Activated gamma-delta T cell (primary cell): ENCODE results near the gene LCORL.
"Not testable (repeated sequence)": the region's sequence is repeated elsewhere in the genome, so short reads cannot be mapped to it uniquely, and the experiment has no call there.

ENCODE experiments used
- DNase-seq: peaks from one replicate; lab custom pipeline; 2025; lab: John Stamatoyannopoulos, UW

LCORL gene

DNA sequence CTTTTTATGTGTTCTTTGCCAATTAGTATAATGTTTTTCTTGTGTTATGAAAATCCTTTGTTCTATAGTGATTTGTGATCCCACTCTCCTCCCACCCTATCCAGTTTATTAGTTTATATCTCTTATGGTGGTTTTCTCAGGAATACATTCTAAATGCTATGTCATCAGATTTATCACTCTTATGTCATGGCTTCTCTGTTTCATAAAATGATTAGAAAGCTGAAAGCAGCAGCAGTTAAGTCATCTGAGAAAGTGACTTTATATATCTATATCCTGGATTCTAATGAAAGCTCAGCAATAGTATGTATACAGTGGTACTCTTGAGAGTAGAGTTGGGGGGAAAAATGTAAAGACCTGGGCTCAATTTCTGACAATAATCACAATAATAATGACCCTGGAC is 169.6 kb downstream of the LCORL start:
- no peak for DNase-seq

DNA sequence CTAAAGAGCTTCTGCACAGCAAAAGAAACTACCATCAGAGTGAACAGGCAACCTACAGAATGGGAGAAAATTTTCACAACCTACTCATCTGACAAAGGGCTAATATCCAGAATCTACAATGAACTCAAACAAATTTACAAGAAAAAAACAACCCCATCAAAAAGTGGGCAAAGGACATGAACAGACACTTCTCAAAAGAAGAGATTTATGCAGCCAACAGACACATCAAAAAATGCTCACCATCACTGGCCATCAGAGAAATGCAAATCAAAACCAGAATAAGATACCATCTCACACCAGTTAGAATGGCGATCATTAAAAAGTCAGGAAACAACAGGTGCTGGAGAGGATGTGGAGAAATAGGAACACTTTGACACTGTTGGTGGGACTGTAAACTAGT is 171.3 kb downstream of the LCORL start:
- DNase-seq: not testable (repeated sequence)

DNA sequence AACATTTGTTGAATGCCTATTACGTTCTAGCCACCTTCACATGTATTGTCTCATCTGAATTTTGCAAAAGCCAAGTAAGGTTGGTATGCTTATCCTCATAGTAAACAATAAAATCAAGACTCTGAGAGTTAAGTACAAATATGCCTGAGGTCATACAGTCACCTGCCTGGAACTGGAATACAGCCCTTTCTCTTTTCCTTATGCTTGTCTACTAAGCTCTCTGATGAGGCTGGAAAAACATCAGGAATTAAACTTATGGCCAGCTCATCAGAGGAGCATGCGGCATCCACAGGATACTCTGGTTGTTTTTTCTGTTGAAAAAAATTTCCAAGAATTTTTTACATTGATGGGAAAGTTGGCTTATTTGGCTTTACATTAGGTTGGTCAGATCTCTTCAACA is 175.3 kb downstream of the LCORL start:
- no peak for DNase-seq

DNA sequence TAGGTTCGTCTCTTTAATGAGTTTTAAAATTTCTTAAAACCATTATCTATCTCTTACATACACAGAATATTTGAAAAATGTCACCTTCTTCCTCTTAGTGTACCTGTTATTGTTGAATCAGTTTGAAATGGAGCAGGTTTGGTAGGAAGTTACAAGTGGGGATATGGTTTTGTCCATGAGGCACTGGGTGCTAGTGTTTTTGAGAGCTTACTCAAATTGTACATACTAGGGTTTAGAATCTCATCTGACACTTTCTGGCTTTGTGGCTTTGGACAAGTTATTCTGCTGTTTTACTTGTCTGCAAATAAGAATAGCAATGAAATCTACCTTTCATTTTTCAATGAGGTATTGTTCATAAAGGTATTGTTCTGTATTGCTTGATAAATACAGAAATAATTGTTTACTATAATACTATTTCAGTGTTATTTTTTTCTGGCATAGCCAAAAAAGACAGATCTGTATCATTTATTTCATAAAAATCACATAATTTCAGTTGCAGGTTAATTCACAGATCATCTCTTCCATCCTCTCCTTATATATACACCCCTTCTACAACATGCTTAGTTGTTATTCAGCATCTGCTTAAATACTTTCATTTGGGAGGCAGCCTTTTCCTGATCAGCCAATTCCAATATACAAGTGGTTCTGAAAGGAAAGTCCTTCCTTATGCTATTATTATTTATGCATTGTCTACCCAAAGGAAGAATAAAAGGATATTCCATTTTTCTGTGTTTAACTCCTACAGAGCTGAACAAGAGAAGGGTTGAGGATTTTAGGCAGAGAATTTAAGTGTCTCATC is 197.5 kb downstream of the LCORL start:
- no peak for DNase-seq

DNA sequence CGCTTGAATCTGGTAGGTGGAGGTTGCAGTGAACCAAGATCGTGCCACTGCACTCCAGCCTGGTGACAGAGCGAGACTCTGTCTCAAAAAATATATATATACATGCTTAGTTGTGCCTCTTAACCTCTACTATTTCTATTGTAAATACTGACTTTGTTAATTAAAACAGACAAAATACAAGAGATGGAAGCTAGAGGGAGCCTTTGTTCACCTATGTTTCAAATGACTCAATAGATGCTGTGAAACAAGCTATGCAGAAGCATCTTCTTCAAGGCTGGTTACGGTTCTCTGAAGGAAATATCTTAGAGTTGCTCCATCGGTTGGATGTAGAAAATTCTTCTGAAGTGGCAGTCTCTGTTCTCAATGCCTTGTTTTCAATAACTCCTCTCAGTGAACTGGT is 204.5 kb downstream of the LCORL start:
- no peak for DNase-seq

DNA sequence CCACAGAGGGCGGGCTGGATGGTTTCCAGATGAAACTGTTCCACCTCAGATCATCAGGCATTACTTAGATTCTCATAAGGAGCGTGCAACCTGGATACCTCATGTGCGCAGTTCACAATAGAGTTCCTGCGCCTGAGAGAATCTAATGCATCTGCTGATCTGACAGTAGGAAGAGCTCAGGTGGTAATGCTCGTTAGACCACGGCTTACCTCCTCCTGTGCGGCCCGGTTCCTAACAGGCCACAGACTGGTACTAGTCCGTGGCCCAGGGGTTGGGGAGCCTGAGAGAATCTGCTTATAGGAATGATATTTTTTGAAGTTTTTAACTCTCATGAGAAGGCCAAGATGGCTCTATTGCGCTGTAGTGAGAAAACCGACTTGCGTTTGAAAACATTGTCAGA is 205.4 kb downstream of the LCORL start:
- no peak for DNase-seq

DNA sequence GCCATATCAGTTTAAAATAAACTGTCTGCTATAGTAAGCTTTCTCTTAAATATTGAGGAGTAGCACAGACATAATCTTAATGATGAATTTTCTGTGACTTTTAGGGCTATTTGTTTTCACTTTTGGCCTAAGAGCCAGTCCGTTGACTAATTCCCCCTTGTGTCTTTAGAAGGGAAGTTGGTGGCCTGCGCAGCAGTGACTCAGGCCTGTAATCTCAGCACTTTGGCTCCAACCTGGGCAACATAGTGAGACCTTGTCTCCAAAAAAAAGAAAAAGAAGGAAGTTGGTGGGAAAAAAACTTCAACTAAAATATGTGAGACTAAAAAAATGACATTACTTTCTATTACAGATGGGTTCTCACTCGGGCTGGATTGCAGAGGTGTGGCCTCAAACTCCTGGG is 207.4 kb downstream of the LCORL start:
- DNase-seq: no peak

DNA sequence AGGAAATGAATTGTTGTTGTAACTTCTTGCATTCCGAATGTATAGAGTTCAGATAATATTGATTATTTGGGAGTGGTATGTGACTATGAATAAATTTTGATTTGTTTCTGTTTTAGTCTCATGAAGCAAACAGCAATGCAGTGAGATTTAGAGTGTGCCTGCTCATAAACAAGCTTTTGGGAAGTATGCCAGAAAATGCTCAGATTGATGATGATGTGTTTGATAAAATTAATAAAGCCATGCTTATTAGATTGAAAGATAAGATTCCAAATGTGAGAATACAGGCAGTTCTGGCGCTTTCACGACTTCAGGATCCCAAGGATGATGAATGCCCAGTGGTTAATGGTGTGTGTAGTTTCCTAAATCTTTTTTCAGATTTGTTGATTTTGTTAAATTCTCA is 208.8 kb downstream of the LCORL start:
- no peak for DNase-seq

DNA sequence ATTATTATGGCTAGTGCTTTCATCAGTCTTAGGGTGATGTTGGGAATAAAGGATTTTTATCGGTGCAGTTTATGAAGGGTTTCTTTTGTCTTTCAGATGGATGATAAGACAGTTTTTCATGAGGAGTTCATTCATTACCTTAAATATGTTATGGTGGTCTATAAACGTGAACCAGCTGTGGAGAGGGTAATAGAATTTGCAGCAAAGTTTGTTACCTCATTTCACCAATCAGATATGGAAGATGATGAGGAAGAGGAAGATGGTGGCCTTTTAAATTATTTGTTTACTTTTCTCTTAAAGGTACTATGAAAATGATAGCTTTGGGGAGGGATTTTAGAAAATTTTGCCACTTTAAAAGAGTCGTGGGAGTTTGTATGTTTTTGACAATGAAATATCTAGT is 209.4 kb downstream of the LCORL start:
- no peak for DNase-seq

DNA sequence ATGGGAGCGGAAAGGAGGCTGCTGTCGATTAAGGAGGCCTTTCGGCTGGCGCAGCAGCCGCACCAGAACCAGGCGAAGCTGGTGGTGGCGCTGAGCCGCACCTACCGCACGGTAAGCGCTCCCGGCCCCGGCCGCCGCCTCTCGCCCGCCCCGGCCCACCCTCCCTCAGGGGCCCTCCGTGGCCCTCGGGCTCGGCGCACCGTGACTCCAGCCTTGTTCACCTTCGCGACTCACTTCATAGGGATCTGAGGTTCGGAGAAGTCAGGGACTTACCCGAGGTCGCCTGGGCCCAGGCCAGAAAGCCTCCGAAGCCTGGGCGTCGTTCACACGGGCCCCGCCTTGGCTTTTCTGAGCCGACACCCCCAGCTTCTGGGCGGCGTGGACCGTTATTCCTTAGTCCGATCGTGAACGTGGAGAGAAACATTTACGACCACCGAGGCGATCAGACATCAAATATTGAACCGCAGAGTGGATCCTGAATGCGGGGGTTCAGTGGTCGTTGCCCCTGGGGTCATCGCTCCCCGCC is 210.4 kb downstream of the LCORL start:
- no peak for DNase-seq

DNA sequence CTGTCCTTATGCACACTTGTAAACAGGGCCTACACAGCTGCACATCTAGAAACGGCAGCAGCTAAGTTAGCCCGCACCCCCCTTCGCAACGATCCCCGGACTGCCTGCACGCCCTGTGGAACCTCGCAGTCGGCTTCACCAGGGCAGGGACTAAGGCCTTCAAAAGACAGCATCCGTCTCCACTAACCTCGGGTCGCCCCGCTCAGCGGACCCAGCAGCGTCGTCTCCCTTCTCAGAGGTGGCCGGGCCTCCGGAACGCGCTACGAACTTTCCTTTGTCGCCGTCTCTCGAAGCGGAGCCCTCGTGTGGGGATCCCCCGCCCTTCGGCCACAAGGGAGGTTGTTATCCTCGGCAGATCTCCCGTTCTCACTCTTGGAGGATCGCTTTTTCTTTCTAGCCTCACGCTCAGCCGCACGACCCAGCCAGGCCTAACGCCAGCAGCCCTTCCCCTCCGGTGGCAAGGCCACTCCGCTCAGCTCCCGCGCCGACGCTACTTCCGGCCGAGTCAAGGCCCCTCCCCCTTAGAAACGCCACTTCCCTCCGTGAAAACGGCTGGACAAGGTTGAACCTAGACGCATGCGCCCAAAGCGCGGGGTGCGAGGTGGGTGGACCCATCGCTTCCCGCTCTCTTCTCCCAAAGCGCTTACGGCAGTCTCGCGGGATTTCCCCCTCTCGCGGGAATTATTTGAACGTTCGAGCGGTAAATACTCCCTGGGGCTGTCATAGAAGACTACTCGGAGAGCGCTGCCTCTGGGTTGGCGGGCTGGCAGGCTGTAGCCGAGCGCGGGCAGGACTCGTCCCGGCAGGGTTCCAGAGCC is 211.1 kb downstream of the LCORL start, which contains the start of the genes DCAF16 and NCAPG:
TSS of gene DCAF16 (minus strand) at position 498 of the 818 bp plus-strand sequence. CDS start 6,616 bp downstream, outside the sequence.
TSS of gene NCAPG (plus strand) at position 720 of the 818 bp plus-strand sequence. CDS start 99 bp downstream, outside the sequence.
- DNase-seq: peak; percentile 86

DNA sequence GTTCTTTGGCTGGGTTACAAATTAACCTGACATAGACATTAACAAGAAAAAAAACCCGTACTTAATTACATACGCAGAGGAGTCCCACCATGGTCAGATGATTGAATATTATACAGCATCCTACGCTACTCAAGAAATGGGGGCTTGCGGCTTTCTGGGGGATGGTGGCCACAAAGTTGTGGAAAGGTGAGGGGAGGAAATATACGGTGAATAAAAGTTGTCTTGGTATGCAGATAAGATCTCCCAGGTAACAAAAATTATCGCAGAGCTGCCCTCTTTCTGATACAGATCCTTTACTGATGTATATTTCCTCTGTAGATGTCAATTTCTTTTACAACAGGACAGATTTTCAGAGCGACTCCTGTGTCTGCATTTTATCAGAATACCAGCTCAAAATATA is 211.9 kb downstream of the LCORL start:
- DNase-seq: no peak

DNA sequence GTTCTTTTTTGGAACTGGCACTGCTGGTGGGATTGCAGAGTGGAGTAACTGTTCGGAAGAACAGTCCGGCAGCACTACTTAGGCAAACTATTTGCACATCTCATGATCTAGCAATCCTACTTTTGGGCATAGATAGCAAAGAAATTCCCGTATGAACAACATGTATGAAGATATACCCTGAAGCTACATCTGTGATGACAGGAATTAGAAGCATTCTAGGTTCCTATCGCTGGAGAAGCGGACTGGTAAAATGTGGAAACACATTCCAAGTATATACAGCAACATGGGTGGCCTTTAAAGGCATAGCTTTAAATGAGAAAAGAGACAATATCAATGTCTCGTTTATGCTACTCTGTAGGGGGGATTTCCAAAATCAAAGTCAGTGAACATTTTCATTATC is 214.1 kb downstream of the LCORL start:
- no peak for DNase-seq

DNA sequence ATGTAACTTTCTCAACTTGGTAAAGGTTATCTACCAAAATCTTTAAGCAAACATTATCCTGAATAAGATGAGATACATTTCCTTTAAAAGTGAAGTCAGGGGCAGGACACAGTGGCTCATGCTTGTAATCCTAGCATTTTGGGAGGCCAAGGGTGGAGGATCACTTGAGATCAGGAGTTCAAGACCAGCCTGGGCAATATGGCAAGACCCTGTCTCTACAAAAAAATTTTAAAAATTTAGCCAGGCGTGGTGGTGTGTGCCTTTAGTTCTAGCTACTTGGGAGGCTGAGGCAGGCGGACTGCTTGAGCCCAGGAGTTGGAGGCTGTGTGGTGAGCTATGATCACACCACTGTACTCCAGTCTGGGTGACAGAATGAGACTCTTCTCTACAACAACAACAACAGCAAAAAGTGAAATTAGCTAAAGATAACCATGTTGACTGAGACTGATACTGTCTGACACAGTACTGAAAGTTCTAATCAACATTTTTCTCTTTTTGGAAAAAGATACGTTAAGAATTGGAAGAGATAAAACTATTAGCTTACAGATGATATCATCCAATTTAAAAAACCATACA is 215.9 kb downstream of the LCORL start:
- no peak for DNase-seq

DNA sequence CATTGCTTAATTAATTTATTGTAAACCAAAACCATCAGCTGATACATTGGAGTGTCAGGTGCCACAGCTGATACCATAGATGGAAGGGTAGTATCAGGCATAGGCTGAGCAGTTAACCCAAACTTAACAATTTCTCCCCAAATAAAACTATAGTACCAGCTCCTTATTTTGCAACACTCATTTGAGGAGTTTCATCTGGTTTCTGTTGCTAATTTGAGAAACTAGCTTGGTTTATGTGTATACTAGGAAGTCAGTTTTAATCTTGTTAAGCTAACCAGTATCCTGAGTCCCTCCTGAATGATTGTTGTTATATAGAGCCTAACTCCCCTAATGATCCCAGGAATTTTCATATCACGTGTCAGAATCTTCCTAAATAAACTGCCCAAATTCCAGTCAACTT is 223.7 kb downstream of the LCORL start:
- DNase-seq: no peak

DNA sequence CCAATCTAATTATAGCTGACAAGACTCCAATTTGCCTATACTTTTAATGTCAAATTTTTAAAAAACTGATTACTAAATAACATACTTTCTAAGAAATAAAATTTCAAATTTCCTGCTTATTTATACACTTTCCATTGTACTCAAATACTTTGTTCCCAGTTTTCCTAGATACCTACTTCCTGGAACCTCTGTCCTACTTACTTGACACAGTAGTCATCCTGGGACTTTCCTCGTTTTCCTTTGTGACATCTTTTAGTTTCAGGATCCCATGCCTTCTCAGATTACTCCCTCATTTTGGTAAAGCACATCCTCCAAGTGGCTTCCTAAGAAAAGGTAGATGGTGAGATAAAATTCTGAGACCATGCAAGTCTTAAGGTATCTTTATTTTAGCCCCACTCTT is 226.8 kb downstream of the LCORL start:
- no peak for DNase-seq
